ENCODE results near the gene STING1.
"Not testable (repeated sequence)": the region's sequence is repeated elsewhere in the genome, so short reads cannot be mapped to it uniquely, and the experiment has no call there.

The STING1 gene

GRCh38 chr5:139462586-139463276, 19.8 kb downstream of the STING1 start, which contains the start of gene ECSCR:
TSS of gene ECSCR (minus strand) at chr5:139462743. CDS start at chr5:139462670, 73 bp downstream.
- no peak for DNase-seq

GRCh38 chr5:139461698-139462097, 20.9 kb downstream of the STING1 start:
- DNase-seq, result no peak

GRCh38 chr5:139461176-139461575, 21.4 kb downstream of the STING1 start:
- no peak for DNase-seq

DNA sequence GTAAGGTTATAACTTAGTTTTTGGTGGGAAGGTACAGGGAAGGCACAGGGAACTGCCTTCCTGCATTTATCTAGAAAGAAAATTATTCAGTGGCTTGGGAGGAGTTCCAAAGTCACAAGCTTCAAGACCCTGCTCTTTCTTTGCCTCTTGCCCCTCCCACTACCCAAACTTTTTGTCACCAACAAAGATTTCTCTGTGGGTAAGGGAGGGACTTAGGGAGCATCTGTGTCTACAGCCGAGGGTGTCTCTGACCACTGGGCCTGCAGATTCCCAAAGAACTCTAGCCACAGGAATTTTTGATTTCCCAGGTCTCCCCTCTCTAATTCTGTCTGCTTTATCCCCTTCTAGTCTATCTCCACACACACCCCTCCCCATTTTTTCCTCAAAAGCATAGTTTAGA, 22.1 kb downstream of the STING1 start:
- DNase-seq, result no peak

GRCh38 chr5:139459451-139459934, 23.1 kb downstream of the STING1 start:
- DNase-seq, result no peak

DNA sequence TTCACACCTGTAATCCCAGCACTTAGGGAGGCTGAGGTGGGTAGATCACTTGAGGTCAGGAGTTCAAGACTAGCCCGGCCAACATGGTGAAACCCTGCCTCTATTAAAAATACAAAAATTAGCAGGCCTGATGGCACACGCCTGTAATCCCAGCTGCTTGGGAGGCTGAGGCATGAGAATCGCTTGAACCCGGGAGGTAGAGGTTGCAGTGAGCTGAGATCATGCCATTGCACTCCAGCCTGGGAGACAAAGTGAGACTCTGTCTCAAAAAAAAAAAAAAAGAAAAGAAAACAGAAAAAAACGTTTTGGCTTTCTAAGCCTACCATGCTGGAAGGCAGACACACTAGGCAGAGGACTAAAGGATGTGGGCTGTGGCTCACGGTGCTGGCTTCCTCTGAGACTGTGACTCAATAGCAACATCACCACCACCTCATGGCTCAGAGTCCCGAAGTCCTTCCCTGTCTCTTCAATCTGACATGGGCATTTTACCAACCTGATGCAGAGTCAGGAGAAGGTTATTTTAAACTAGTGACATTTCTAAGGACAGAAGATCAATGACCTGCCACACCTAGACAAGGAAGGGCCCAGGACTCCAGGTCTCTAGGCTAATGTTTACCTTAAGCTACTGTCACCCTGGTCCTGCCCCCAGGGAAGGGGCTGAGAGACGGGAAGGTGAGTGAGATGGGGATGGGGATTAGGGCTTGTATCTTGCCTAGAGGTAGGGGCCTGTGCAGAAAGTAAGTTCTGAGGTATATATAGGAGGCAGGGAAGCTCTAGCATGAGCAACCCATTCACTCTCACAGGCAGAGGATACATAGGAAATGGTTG, 23.8 kb downstream of the STING1 start:
- peak; percentile 71 to 76 for DNase-seq

GRCh38 chr5:139457653-139458306, 24.8 kb downstream of the STING1 start:
- DNase-seq, result no peak

DNA sequence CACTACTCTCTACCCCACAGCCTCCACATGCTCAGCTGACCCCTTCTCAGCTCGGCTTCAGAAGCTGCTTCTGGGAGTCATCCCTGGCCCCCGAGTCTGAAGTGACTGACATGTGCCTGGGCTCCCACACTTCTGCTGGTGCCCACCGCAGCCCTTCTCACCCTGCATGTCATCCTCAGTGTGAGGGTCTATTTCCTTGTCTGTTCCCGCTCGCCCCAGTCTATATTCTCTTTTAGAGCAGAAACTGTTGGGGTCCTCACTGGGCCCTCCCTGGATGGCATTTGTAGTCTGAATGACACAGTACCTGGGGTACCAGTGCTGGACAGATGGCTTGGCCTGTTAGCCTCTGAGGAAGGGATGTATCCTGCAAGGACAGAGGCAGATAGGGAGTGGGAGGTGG, 25.3 kb downstream of the STING1 start:
- DNase-seq, result no peak

DNA sequence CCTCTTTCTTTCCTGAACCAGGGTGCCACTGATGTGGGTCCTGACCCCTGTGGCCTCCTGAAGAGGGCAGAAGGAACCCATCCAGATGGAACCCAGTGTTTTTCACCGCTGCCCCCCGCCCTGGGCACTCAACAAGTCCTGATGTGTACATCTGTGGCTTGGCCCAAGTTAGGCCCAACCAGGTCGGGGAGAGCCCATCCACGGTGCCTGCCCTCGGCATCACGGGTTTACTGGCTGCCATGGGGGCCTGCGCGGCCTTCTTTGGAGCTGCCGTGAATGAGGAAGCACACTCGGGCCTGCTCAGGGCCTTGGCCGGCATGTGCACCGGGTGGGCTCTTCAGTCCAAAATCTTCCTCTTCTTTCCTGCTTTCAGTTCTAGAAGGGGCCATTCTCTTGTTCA, 25.8 kb downstream of the STING1 start:
- DNase-seq, result no peak

DNA sequence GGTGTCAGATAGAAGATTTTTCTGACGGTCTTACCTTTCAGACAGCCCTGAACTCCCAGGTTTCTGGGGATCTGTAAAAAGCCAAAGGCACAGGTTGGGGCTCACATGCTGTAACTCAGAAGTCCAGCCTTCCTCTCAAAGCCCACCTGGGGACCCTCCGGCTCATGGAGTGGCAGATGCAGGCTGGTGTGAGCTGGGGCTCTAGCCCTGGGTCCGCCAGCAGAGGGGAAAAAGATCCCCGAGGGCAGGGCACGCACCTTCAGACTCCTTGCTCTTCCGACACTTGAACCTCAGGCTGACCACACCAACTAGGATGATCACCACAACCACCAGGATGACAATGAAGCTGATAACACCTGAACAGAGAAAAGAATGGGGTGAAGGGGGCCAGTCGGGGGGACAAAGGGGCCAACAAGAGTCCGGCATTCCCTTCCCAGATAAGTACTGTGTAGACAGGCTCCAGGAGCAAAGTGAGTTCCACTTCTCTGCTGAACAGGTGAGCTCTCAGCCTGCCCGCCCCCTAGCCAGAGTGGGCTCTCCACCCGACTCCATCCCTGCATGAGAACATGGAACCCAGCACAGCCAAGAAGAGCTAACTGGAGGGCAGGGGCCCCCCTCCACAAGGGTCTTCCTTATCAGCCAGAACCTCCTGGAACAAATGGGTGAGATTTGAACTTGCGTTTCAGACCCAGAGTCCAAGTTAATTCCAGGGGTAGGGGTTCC, 27.8 kb downstream of the STING1 start:
- no peak for DNase-seq

GRCh38 chr5:139453683-139454567, 28.6 kb downstream of the STING1 start:
- no peak for DNase-seq

- DNase-seq, result no peak
Observed at GRCh38 chr5:139451878-139452660, 30.5 kb downstream of the STING1 start.

DNA sequence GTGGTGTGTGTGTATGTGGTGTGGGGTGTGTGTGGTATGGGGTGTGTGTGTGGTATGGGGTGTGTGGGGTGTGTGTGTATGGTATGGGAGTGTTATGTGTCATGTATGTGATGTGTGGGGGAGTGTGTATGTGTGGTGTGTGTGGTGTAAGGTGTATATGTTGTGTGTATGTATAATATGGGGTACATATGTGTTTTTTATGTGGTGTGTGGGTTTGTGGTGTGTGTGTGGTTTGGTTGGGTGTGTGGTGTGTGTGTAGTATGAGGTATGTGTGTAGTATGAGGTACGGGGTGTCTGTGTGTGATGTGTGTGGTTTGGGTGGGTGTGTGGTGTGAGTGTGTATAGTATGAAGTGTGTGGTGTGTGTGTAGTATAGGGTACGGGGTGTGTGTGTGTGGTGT, 31.4 kb downstream of the STING1 start:
- no peak for DNase-seq

DNA sequence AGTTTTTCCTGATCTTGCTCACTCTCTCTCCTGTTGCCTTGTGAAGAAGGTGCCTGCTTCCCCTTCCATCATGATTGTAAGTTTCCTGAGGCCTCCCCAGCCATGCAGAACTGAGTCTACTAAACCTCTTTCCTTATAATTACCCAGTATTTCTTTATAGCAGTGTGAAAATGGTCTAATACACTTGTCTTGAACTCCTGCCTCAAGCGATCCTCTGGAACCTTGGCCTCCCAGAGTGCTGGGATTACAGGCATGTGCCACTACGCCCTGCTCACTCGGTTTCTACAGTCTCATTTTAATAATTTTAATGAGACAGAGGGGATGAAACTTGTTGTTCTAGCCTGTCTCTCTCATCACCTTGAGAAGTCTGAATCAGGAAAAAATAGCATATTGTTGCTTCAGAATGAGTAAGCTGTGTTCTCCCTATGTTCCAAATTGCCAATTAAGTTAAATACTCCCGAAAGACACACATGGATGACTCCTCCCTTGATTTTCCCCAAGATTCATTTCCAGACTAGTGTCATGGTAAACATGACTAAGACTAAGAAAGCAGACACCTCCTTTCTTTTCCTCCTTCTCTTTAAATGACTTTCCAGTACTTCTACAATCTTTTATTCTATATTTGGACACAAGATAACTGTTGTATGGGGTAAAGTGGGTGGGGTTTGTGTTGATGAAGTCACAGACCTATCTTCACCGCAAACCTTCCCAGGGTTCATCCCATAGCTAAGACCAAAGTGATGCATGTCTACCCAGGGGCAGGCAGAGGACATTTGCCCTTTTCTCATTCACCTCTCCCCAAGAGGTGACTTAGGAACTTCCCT, 35.4 kb downstream of the STING1 start:
- no peak for DNase-seq

DNA sequence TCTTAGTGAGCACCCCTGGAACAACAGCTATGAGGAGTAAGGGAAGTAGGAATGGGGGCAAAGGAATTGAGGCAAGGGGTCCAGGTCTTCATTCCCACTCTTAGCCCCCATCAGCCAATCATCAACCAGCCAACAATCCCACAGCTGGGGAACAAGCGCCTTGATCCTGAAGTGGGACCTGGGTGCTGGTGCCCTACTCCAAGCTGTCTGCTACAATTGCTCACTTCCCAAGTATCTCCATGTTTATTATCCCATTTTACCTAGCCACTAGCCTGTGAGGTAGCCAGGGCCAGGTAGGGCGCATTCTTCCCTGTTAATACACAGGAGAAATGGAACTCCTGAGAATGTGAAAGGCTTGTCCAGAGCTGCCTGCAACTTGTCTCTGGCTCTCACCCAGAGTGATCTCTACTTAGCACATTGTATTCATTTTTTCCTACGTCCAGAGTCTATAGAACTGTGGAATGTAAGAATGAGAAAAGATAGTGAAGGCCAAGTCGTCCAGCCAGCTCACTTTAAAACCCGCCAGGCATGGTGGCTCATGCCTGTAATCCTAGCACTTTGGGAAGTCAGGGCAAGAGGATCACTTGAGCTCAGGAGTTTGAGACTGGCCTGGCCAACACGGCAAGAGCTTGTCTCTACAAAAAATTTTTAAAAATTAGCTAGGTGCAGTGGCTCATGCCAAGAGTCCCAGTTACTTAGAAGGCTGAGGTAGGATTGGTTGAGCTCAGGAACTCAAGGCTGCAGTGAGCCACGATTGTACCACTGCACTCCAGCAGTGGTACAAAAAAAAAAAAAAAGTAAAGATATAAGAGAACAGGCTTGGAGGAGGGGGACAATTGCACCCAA, 37.0 kb downstream of the STING1 start:
- DNase-seq, result no peak

DNA sequence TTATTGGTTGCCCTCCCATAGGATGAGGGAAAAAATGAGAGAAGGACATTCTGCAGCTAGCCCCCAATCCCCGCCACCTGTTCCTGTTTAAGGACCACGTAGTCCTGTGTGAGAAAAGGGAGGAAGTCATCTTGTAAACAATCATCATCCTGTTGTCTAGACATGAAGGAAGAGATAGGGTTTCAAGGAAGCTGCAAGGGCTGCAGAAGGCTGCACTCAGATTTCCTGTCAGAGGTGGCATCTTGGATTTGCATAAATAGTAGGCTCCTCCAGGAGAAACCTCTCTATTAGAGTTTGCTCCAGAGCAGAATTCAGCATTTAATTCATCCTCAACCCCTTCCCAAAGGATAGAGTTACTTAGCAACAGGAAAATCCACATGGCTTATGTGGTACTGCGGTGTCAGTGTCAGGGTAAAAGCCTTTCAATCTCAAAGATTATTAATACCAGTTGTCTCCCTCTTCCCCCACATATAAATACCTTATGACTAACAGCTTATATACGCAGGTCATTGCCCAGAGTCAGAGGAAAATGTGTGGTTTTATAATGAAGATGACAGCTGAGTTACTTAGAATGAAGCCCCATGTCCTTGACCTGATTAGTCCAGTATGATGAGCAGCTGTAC, 38.6 kb downstream of the STING1 start:
- DNase-seq, result peak; percentile 11 to 22

GRCh38 chr5:139440416-139440815, 42.1 kb downstream of the STING1 start:
- DNase-seq, result not testable (repeated sequence)

Measured in Kasumi-1 (cell line).